NB4 (cell line): Measurements from ENCODE around the gene TPRG1.

Source experiments
- DNase-seq: peaks from one replicate; pipeline ENCODE4 v3.0.0; 2010; ENCODE audit warnings: low read depth
- H3K4me3 ChIP-seq: one replicate; pipeline ENCODE4 v1.5.1; 2011; ENCODE audit warnings: mild to moderate bottlenecking, low read depth, low read length, moderate library complexity
- CTCF ChIP-seq: IDR thresholded peaks from one replicate; pipeline ENCODE4 v1.5.1; 2012; ENCODE audit warnings: low read depth, low read length
- MAX ChIP-seq: IDR thresholded peaks from 2 replicates; pipeline ENCODE4 v1.6.1; 2011; ENCODE audit warnings: low read depth, low read length
- MYC ChIP-seq: IDR thresholded peaks from 2 replicates; pipeline ENCODE4 v1.6.1; 2011; ENCODE audit warnings: low read depth, low read length
- POLR2A ChIP-seq: IDR thresholded peaks from 2 replicates; pipeline ENCODE4 v1.6.1; 2011; ENCODE audit warnings: mild to moderate bottlenecking; ENCODE audit not compliant: insufficient read length; ENCODE audit errors: extremely low read depth

The TPRG1 gene

GRCh38 chr3:189133768-189134167 lies 38.0 kb upstream of the TPRG1 start:
- no peak for TF ChIP-seq MYC
- TF ChIP-seq CTCF, result no peak
- no peak for TF ChIP-seq MAX
- TF ChIP-seq POLR2A, result no peak
- DNase-seq, result no peak
- no peak overlapping the region for H3K4me3 ChIP-seq

GRCh38 chr3:189137416-189137815 lies 34.4 kb upstream of the TPRG1 start:
- H3K4me3 ChIP-seq, result no peak overlapping the region
- TF ChIP-seq MAX (no peak), POLR2A (no peak), CTCF (no peak), MYC (no peak)
- DNase-seq, result no peak

GRCh38 chr3:189138901-189139610 lies 32.7 kb upstream of the TPRG1 start:
- no peak for DNase-seq
- TF ChIP-seq CTCF, result no peak
- no peak for TF ChIP-seq MYC
- no peak overlapping the region for H3K4me3 ChIP-seq

GRCh38 chr3:189139611-189139940 lies 32.2 kb upstream of the TPRG1 start:
- no peak overlapping the region for H3K4me3 ChIP-seq
- DNase-seq, result no peak
- TF ChIP-seq MAX (no peak), CTCF (no peak), MYC (no peak), POLR2A (no peak)

GRCh38 chr3:189142527-189142926 lies 29.2 kb upstream of the TPRG1 start:
- DNase-seq, result no peak
- H3K4me3 ChIP-seq, result no peak overlapping the region
- no peak for TF ChIP-seq MYC
- no peak for TF ChIP-seq MAX
- no peak for TF ChIP-seq POLR2A
- no peak for TF ChIP-seq CTCF

GRCh38 chr3:189143321-189143720 lies 28.4 kb upstream of the TPRG1 start:
- H3K4me3 ChIP-seq, result no peak overlapping the region
- no peak for DNase-seq
- TF ChIP-seq POLR2A (no peak), CTCF (no peak), MAX (no peak), MYC (no peak)
